Spleen (tissue), 7 donors: ENCODE data around the gene G6PC3.

Experiments
- CTCF ChIP-seq, 11 experiments: fragments of 200-600 bp in 7 of 11; fragments of 450-650 bp in 4 of 11; sonication (generic) in 4 of 11; IDR thresholded peaks in 8 of 11; conservative IDR thresholded peaks in 3 of 11; 1 replicate in 7 of 11; 2 replicates in 4 of 11; pipeline versions ENCODE4 v1.4.0 to v1.8.0; 2016 to 2021; ENCODE audit warnings: antibody characterized with exemption in 11 of 11, inconsistent platforms in 4 of 11, mild to moderate bottlenecking in 1 of 11
- POLR2A ChIP-seq, 3 donors: fragments of 450-650 bp; IDR thresholded peaks; one replicate each; pipeline ENCODE4 v1.5.1; 2017; ENCODE audit warnings: antibody characterized with exemption in 3 of 3, mild to moderate bottlenecking in 1 of 3
- POLR2AphosphoS5 ChIP-seq, 3 donors: sonication (generic); formaldehyde crosslinking; IDR thresholded peaks; one replicate each; pipeline ENCODE4 v1.5.1; 2017; ENCODE audit warnings: antibody characterized with exemption in 3 of 3
- donor health status: DM: no; HTN: no; CAD: no; lungs with moderate emphysema.
- donor health status: DM: no; HTN: no; CAD: no.
- donor health status: DM: no; HTN: no; CAD: no.

- no peak for TF ChIP-seq CTCF (IDR thresholded peaks at IDR 0.05 in 8 of 11, conservative IDR thresholded peaks at IDR 0.05 in 3 of 11)
- no peak for TF ChIP-seq POLR2A (IDR thresholded peaks at IDR 0.05)
- peak in 1 of 3 donors; percentile 57 for TF ChIP-seq POLR2AphosphoS5 (IDR thresholded peaks at IDR 0.05)
Measured at GRCh38 chr17:44093231-44093900, 22.8 kb downstream of the G6PC3 start.
